D721Med (cell line): ENCODE results near the gene RBM44.
"Not testable (repeated sequence)": the region's sequence is repeated elsewhere in the genome, so short reads cannot be mapped to it uniquely, and the experiment has no call there.

Experiments used
- DNase-seq: peaks from one replicate; pipeline ENCODE4 v3.0.0; 2011; ENCODE audit warnings: low spot score; ENCODE audit not compliant: insufficient read length
- FAIRE-seq: peaks from 2 replicates; lab custom pipeline; 2011; peaks lifted over from hg19 to GRCh38; lab: Jason Lieb, UNC
- TF ChIP-seq, protein P1 (sequence below): IDR thresholded peaks from 2 replicates; pipeline ENCODE4 v1.5.1; 2012; ENCODE audit warnings: mild to moderate bottlenecking, control low read depth; ENCODE audit not compliant: insufficient read depth; ENCODE audit errors: missing control alignments

The RBM44 gene, protein sequence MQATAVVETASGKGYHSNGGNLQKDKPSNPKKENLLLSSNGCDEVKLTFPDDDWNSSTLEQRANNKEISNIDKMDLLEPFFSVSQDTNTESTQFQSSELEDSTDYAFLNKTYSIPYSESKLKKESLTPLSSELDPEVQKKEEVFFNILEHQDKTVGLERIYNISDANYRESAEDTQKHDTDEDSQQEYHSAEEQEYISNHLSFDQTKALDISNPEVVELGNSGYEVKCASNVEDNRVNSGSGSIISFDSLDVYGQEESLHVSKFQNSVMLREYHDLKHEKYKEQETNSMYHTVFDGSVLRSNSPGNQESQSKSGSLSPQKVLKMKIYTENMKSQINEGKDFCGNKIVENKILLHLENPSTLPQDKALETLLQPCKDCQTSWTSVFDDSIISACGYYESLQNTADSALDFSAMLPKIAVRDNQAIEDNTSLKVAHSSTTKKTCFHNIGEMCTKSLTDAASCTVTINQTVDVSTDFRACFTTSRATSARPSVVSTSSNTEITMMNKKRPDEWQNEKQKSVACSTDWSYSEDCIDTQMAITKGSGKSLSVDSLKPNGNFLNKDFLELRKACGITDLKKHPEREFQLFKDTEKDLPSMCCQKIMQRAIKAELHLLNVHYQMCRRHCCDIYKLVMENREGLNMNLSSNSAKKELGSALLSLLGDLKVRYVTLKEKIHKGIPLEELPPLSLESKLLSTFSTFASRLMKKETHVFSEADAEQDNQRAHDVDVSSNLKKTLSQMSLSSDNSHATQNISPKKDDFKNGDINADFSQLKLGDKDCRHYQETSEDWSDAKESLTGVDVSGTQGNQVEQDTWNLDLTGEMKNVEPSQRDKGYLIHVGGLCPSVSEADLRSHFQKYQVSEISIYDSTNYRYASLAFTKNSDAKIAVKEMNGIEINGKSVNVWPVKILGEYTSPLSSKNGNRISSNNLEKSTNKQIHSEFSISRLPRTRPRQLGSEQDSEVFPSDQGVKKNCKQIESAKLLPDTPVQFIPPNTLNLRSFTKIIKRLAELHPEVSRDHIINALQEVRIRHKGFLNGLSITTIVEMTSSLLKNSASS

DNA sequence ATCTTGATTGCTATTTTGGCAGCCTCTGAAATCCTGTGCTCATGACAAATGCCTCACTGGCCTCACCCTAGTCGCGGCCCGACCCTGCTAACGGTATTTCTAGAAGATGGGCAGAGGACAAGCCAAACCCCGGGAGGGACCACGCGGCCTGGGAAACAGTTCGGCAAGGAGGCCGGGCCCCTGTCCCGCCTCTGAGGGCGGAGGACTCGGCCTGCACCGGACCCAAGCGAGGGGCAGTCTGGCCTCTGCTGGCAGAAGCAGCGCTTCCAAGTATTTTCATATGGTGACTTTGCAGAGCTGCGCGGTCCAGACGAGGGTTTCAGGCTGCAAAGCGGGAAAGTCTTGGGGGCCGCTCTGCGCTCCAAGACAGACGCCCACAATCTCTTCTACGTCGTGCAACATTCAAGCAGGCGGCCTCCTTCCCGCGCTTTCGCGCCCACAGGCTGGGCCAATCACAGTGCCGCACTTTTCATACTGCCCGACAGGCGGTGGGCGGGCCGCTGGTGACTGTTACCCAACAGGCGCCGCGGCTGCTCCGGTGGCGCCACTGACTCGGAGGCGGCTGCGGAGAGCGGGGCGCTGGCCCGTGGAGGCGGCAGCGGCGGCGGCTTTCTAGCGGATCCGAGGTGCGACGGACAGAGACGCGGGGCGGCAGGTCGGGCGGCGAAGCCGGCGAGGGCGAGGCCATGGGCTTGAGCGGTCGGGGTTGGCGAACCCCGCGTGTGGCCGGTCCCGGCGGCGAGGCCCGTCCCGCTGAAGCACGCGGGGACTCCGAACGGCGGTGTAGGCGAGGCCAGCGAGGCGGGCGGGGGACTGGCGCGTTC lies at the start of gene RBM44:
RBM44 (plus strand) TSS at position 544 of the 824 bp plus-strand sequence. CDS start 14,831 bp downstream, outside the sequence.
- TF ChIP-seq, protein P1, sequence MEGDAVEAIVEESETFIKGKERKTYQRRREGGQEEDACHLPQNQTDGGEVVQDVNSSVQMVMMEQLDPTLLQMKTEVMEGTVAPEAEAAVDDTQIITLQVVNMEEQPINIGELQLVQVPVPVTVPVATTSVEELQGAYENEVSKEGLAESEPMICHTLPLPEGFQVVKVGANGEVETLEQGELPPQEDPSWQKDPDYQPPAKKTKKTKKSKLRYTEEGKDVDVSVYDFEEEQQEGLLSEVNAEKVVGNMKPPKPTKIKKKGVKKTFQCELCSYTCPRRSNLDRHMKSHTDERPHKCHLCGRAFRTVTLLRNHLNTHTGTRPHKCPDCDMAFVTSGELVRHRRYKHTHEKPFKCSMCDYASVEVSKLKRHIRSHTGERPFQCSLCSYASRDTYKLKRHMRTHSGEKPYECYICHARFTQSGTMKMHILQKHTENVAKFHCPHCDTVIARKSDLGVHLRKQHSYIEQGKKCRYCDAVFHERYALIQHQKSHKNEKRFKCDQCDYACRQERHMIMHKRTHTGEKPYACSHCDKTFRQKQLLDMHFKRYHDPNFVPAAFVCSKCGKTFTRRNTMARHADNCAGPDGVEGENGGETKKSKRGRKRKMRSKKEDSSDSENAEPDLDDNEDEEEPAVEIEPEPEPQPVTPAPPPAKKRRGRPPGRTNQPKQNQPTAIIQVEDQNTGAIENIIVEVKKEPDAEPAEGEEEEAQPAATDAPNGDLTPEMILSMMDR: no peak
- no peak for FAIRE-seq
- no peak for DNase-seq

DNA sequence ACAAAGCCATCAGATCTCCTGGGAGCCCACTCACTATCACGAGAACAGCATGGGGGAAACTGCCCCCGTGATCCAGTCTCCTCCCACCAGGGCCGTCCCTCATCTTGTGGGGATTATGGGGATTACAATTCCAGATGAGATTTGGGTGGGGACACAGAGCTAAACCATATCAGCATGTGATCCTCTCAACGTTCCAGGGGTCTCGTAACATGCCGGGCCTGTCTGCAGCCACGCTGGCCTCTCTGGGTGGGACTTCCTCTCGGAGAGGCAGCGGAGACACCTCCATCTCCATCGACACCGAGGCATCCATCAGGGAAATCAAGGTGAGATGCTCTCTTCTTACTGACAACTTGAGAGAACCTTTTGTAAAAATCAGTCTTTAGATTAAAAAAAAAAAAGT lies 49.6 kb upstream of the RBM44 start:
- TF ChIP-seq, protein P1: no peak
- DNase-seq (no peak), FAIRE-seq (no peak)

DNA sequence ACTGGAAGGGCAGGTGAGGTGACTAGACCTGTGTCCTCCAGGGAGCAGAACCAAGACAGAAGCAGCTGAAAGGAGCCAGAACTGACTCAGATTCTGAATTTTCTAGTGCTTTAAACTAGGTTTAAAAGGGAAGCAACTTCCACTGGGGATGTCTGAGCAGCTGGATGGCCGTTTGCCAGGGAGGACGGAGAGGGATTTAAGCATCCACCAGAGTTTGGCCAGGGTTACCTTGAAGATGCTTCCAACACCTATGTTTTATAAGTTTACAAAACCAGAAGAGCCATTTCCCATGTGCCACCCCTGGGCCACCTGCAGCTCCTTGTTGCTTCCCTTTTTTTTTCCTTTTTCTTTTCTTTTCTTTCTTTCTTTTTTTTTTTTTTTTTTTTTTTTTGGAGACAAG lies 48.6 kb upstream of the RBM44 start:
- FAIRE-seq (no peak), DNase-seq (no peak)
- TF ChIP-seq, protein P1: no peak

DNA sequence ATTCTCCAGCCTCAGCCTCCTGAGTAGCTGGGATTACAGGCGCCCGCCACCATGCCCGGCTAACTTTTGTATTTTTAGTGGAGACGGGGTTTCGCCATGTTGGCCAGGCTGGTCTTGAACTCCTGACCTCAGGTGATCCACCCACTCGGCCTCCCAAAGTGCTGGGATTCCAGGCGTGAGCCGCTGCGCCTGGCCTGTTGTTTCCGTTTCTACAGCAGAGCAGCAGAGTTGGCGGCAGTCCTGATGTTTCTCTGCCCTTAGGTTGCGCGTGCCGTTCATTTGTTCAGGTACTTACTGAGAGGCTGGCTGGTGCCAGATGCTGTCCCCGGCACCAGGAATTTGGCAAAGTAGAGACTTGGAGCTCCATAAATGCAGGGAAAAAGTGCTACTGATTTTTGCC lies 48.1 kb upstream of the RBM44 start:
- DNase-seq, FAIRE-seq: not testable (repeated sequence)

DNA sequence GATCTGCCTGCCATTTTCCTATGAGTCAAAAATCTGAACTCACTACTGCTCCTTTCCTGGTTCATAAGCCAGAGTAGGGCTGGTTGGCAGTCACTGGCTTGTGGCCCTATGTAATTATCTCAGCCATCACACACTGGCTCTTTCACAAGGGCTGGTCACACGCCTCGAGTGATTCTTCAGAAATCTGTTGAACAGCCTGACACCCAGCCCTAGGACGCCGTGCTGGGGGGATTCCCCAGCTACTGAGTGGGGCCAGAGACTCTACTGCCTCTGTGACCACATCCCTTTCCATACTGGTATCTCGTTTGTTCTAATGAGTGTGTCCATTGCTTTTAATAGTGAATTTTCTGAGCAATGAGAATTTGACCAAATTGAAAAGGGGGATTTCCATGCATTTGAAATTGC lies 45.8 kb upstream of the RBM44 start:
- TF ChIP-seq, protein P1: no peak
- FAIRE-seq: no peak

DNA sequence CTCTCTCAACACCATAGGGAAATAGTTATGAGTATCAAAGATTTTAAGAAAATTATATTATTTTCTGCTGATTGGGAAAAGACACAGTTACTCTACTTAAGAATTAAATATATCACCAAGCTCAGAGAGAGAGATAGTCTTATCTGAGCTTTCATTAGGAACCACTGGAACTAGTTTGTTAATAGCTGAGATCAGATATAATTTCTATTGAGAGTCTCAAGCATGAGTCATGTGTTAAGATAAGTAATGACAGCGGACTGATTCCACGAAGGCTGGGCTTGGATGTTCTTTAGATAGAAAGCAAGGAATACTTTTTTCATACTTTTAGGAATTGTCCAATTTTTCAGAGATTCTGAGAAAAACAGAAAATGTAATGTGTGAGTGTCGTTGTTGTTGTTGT lies 44.4 kb upstream of the RBM44 start:
- DNase-seq: no peak
- no peak for FAIRE-seq
- TF ChIP-seq, protein P1: no peak

More for the DNA sequence above, 45.8 kb upstream of the RBM44 start:
- no peak for DNase-seq
